Endodermal cell (in vitro differentiated cells): ENCODE results near the gene ATF4. TPM values are rescaled to one million over a fixed set of nuclear protein-coding genes. Genes with fewer than 3 reads are reported as not detected.
A peak's percentile ranks its signal among the peaks of the same experiment; 100 is the strongest.

Experiments used
- DNase-seq: peaks from one replicate; pipeline ENCODE4 v3.0.0-alpha.2; 2017
- H3K27ac ChIP-seq: 2 replicates; pipeline ENCODE4 v1.5.1; 2013; ENCODE audit warnings: mild to moderate bottlenecking, low read depth, low read length, moderate library complexity
- H3K27me3 ChIP-seq: 2 replicates; pipeline ENCODE4 v1.6.1; 2013; ENCODE audit warnings: mild to moderate bottlenecking, low read length, moderate library complexity; ENCODE audit not compliant: insufficient read depth, control insufficient read depth, poor library complexity, severe bottlenecking
- H3K36me3 ChIP-seq: 2 replicates; pipeline ENCODE4 v1.7.0; 2013; ENCODE audit warnings: mild to moderate bottlenecking, low read length, moderate library complexity; ENCODE audit not compliant: control insufficient read depth, insufficient read depth
- H3K4me1 ChIP-seq: one replicate; pipeline ENCODE4 v1.7.0; 2013; ENCODE audit warnings: low read length; ENCODE audit not compliant: control insufficient read depth, insufficient read depth
- H3K4me3 ChIP-seq: 2 replicates; pipeline ENCODE4 v1.5.1; 2013; ENCODE audit warnings: mild to moderate bottlenecking, low read length, moderate library complexity
- H3K9ac ChIP-seq: 2 replicates; pipeline ENCODE4 v1.6.1; 2013; ENCODE audit warnings: mild to moderate bottlenecking, low read length, moderate library complexity; ENCODE audit not compliant: poor library complexity, severe bottlenecking; ENCODE audit errors: extremely low read depth
- H3K9me3 ChIP-seq: 2 replicates; pipeline ENCODE4 v1.6.1; 2013; ENCODE audit warnings: mild to moderate bottlenecking, low read length, moderate library complexity; ENCODE audit not compliant: control insufficient read depth
- H3K27ac Mint-ChIP-seq: 2 replicates; pipeline ENCODE4 v1.8.0; 2020; ENCODE audit warnings: mixed read lengths
- H3K27me3 Mint-ChIP-seq: 2 replicates; pipeline ENCODE4 v1.8.0; 2021; ENCODE audit warnings: mild to moderate bottlenecking, mixed read lengths; ENCODE audit not compliant: insufficient read depth
- H3K36me3 Mint-ChIP-seq: 2 replicates; pipeline ENCODE4 v1.8.0; 2020; ENCODE audit warnings: low read depth, mixed read lengths
- H3K4me1 Mint-ChIP-seq: 2 replicates; pipeline ENCODE4 v1.8.0; 2020; ENCODE audit warnings: mixed read lengths
- H3K4me3 Mint-ChIP-seq: 2 replicates; pipeline ENCODE4 v1.8.0; 2020; ENCODE audit warnings: mild to moderate bottlenecking, moderate library complexity, mixed read lengths
- H3K9me3 Mint-ChIP-seq: 2 replicates; pipeline ENCODE4 v1.8.0; 2020; ENCODE audit warnings: mild to moderate bottlenecking, mixed read lengths
- CTCF ChIP-seq: fragments of 200-600 bp; sonication (generic); conservative IDR thresholded peaks from 2 replicates; pipeline ENCODE4 v1.5.0; 2021; ENCODE audit warnings: antibody characterized with exemption, mild to moderate bottlenecking
- WGBS, 2 experiments: methylation state at CpG; one replicate each; pipeline versions ENCODE4 v1.1.5 to v1.1.7; 2013; ENCODE audit warnings: missing lambda C conversion rate in 2 of 2, mixed read lengths in 1 of 2; ENCODE audit not compliant: insufficient coverage in 1 of 2, insufficient read length in 1 of 2; 5-methylcytosine and 5-hydroxymethylcytosine counted together
- total RNA-seq, 2 donors: library from RNA; stranded (reverse); fragmentation: NEBNext Ultra II Directional in 1 of 2; extraction: Animal tissue kit (Norgen Biotek cat#: 25700) in 1 of 2; gene quantifications; 2 replicates in 1 of 2; 3 replicates in 1 of 2; pipeline ENCODE4 v1.2.1, GENCODE V29; 2021

Gene ATF4
- total RNA-seq, 2 donors from 2014 or later: 335 to 341 TPM

GRCh38 chr22:39556970-39557841 is 36.8 kb downstream of the ATF4 start:
- Histone ChIP-seq H3K9ac (no peak overlapping the region), H3K4me3 (peak overlapping the region; percentile 56), H3K27me3 (peaks cover 47% of the 10 kb centered on the region), H3K27ac (no peak overlapping the region), H3K36me3 (no peaks in the 10 kb centered on the region), H3K4me1 (peaks cover 3% of the 10 kb centered on the region), H3K9me3 (no peaks in the 10 kb centered on the region)
- Mint-ChIP-seq H3K27ac (no peak overlapping the region), H3K27me3 (peaks cover 60% of the 10 kb centered on the region), H3K9me3 (no peaks in the 10 kb centered on the region), H3K4me3 (peak overlapping the region; percentile 49), H3K36me3 (no peaks in the 10 kb centered on the region), H3K4me1 (peaks cover 19% of the 10 kb centered on the region)
- 8 to 59% methylated on average over 6 to 72 of the region's 72 CpGs for WGBS, 2 experiments
- TF ChIP-seq CTCF: no peak
- DNase-seq: peak; percentile 66

GRCh38 chr22:39558254-39558727 is 37.9 kb downstream of the ATF4 start:
- Mint-ChIP-seq H3K27me3 (peaks cover 53% of the 10 kb centered on the region), H3K4me3 (peak overlapping the region; percentile 53), H3K36me3 (no peaks in the 10 kb centered on the region), H3K9me3 (no peaks in the 10 kb centered on the region), H3K4me1 (peaks cover 19% of the 10 kb centered on the region), H3K27ac (no peak overlapping the region)
- Histone ChIP-seq H3K27me3 (peaks cover 51% of the 10 kb centered on the region), H3K4me1 (peaks cover 3% of the 10 kb centered on the region), H3K27ac (no peak overlapping the region), H3K9me3 (no peaks in the 10 kb centered on the region), H3K36me3 (no peaks in the 10 kb centered on the region), H3K9ac (no peak overlapping the region), H3K4me3 (peak overlapping the region; percentile 58)
- WGBS, 2 experiments: 11 to 17% methylated on average over 3 to 34 of the region's 34 CpGs
- peak; percentile 73 for DNase-seq
- TF ChIP-seq CTCF: no peak

- peaks cover 51% of the 10 kb centered on the region for H3K27me3 ChIP-seq
These were observed 38.6 kb downstream of the ATF4 start for GRCh38 chr22:39558950-39559349.

More at GRCh38 chr22:39558950-39559349, 38.6 kb downstream of the ATF4 start:
- H3K4me3 Mint-ChIP-seq: peak overlapping the region; percentile 53
- no peaks in the 10 kb centered on the region for H3K36me3 Mint-ChIP-seq
- Histone ChIP-seq H3K9ac (no peak overlapping the region), H3K27ac (no peak overlapping the region), H3K4me1 (peaks cover 3% of the 10 kb centered on the region), H3K9me3 (no peaks in the 10 kb centered on the region), H3K36me3 (no peaks in the 10 kb centered on the region), H3K4me3 (peak overlapping the region; percentile 58)
- peaks cover 18% of the 10 kb centered on the region for H3K4me1 Mint-ChIP-seq
- 87 to 89% methylated on average over 8 to 14 of the region's 14 CpGs for WGBS, 2 experiments
- H3K27ac Mint-ChIP-seq: no peak overlapping the region
- TF ChIP-seq CTCF: no peak
- H3K9me3 Mint-ChIP-seq: no peaks in the 10 kb centered on the region
- no peak for DNase-seq
- H3K27me3 Mint-ChIP-seq: peaks cover 53% of the 10 kb centered on the region
